ENCODE data around the gene FCN1. TPM values are rescaled to one million over a fixed set of nuclear protein-coding genes. Genes with fewer than 3 reads are reported as not detected.

Gene FCN1
- total RNA-seq, 3 donors from 2014 or later: 0.44 to 5.1 (median 2.9) TPM

DNA sequence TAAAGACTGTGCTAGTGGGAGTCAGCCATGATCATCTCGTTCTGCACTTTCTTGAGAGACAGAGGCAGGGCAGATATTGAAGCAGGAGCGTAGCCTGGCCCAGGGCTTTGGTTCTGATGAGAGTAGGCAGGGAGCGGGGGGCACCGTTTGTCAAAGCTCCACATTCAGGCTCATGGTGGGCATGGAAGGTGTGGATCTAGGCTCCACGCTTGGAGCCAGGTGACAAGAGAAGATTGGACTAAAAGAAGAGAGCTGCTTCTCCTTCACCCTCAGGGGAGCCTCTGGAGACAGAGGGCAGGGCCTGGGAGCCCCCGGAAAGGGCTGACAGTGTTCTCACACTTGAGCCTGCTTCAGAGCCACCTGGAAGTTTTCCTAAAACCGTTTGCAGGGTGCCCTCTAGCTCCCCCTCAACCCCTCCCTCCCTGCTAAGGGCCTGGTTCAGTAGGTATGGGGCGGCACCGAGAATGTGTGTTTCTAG, 61.8 kb downstream of the FCN1 start:
- DNase-seq (ENCODE audit: low spot score in 2 of 2): no peak
- TF ChIP-seq POLR2AphosphoS5 (IDR thresholded peaks at IDR 0.05) (no peak), POLR2A (IDR thresholded peaks at IDR 0.05) (no peak)
- TF ChIP-seq, protein P1, sequence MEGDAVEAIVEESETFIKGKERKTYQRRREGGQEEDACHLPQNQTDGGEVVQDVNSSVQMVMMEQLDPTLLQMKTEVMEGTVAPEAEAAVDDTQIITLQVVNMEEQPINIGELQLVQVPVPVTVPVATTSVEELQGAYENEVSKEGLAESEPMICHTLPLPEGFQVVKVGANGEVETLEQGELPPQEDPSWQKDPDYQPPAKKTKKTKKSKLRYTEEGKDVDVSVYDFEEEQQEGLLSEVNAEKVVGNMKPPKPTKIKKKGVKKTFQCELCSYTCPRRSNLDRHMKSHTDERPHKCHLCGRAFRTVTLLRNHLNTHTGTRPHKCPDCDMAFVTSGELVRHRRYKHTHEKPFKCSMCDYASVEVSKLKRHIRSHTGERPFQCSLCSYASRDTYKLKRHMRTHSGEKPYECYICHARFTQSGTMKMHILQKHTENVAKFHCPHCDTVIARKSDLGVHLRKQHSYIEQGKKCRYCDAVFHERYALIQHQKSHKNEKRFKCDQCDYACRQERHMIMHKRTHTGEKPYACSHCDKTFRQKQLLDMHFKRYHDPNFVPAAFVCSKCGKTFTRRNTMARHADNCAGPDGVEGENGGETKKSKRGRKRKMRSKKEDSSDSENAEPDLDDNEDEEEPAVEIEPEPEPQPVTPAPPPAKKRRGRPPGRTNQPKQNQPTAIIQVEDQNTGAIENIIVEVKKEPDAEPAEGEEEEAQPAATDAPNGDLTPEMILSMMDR (IDR thresholded peaks at IDR 0.05): no peak

More for the DNA sequence above, 61.8 kb downstream of the FCN1 start:
- Histone ChIP-seq H3K36me3 (no peaks in the 10 kb centered on the region), H3K27me3 (peaks cover 0 to 3% of the 10 kb centered on the region in 2 donors), H3K4me1 (no peaks in the 10 kb centered on the region), H3K27ac (no peak overlapping the region), H3K9me3 (no peaks in the 10 kb centered on the region), H3K4me3 (no peak overlapping the region)
- intact Hi-C loops (cut with DNase I; ENCODE audit: low total_unique reads): no loop called here

Other genes starting within 250 kb of the FCN1 start
- gene FCN2, start 37.1 kb downstream of the FCN1 start, total RNA-seq: 1 to 10 TPM in 2 of 3 donors, under 1 TPM in 1; 0.73 to 2.0 (median 1.8) TPM
- gene OLFM1, start 169.8 kb upstream of the FCN1 start, total RNA-seq: 10 to 100 TPM; 17.4 to 25.2 (median 22.1) TPM

Measured in breast epithelium (tissue), 4 donors.